T-helper 1 cell treated with Interleukin-12 subunit alpha and Interleukin-12 subunit beta and Interleukin-4 antibody, amounts not matched to agents 30 μg/mL and 1 μg/mL, for 36 hours (primary cell): ENCODE results near the gene SNX11.

Source experiments
- H3K27ac Mint-ChIP-seq: one replicate; pipeline ENCODE4 v1.8.0; 2021; ENCODE audit warnings: mild to moderate bottlenecking, mixed read lengths
- H3K27me3 Mint-ChIP-seq: one replicate; pipeline ENCODE4 v1.8.0; 2021; ENCODE audit warnings: low read depth, mixed read lengths
- H3K36me3 Mint-ChIP-seq: one replicate; pipeline ENCODE4 v1.8.0; 2021; ENCODE audit warnings: low read depth, mixed read lengths
- H3K4me1 Mint-ChIP-seq: one replicate; pipeline ENCODE4 v1.8.0; 2021; ENCODE audit warnings: low read depth, mixed read lengths
- H3K4me3 Mint-ChIP-seq: one replicate; pipeline ENCODE4 v1.8.0; 2021; ENCODE audit warnings: mild to moderate bottlenecking, moderate library complexity, mixed read lengths
- H3K9me3 Mint-ChIP-seq: one replicate; pipeline ENCODE4 v1.8.0; 2021; ENCODE audit warnings: mixed read lengths

The SNX11 gene

DNA sequence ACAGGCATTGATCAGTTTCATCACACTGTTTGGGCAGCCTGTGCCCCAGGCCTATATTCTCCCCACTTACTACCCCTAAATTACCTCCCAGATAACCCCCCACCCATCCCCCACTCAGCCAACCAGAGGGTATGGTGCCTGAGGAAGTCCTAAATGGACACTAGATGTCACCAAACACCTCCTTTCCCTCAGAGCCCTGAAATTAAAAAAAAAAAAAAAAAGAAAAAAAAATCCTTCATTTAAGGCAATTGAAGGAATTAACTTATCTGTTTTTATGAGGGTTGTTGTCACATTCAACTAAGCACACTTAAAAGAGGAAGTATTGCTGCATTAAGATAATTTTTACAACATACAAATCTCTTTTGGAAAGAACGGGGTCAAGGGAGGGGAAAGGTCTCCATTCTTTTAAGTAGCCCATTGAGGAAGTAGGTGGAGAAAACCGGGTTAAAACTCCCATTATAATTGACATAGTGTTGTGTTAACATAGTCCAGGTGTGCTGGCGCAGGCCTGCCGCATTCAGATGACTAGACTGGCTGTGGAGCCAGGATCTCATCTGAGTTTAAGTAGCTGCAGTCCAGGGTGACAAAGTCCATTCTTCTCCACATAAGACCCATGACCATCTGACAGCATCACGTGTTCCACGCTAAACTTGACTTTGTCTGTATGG, 46.3 kb downstream of the SNX11 start:
- Mint-ChIP-seq H3K36me3 (peaks cover 22% of the 10 kb centered on the region), H3K9me3 (no peaks in the 10 kb centered on the region), H3K4me1 (no peaks in the 10 kb centered on the region), H3K27ac (no peak overlapping the region), H3K27me3 (no peaks in the 10 kb centered on the region), H3K4me3 (no peak overlapping the region)

DNA sequence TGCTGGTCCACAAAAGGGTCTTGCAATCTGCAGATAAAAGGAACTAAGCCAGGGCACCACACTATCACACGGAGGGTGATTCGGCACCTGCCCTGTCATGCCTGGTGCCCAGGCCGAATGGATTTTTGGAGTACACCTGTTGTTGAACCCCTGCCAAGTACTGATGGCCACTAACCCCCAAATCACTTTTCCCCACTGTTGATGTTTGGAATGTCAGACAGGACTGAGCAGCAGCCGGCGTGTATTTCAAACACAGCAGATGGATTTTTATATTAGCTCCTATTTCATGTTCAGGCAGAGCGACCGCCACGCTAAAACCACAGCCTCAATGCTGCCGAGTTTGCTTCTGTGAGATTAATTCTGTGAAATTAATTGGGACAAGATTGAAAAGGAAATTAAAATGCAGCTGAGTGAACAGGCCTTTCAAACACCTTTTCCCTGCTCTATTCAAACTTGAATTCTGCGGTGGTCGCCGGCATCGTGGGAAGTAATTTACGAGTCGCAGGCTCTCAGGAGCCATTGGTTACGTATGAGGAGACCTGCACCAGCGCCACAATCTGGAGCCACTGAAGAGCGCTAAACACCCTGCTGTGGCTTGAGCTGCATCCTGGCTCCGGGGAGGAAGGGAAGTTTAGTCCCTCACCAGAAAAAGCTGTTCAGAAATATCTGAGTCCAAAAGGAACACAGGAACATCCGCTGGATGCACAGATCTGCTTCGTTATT, 48.5 kb downstream of the SNX11 start:
- Mint-ChIP-seq H3K27ac (no peak overlapping the region), H3K36me3 (peaks cover 22% of the 10 kb centered on the region), H3K4me1 (no peaks in the 10 kb centered on the region), H3K4me3 (no peak overlapping the region), H3K9me3 (no peaks in the 10 kb centered on the region), H3K27me3 (no peaks in the 10 kb centered on the region)

DNA sequence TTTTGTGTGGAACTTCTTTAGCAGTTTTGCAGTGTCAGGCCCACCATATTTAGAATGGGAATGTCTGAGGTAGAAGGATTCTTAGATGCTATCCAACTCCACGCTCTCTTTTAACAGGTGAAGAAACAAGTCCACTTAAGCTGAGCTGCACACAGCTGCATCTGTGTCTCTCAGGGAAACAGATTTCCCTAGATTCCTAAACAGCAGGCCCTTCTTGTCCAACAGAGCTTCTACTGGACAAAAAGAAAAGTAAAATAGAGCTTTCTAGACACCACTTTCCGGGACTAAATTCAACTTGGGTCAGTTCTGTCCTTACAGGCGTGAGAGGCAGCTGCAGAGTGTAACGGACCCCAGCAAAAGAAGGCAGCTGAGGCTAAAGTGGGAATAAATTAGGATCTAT, 51.7 kb downstream of the SNX11 start:
- no peak overlapping the region for H3K4me3 Mint-ChIP-seq
- H3K4me1 Mint-ChIP-seq = peaks cover 6% of the 10 kb centered on the region
- H3K9me3 Mint-ChIP-seq = no peaks in the 10 kb centered on the region
- peaks cover 21% of the 10 kb centered on the region for H3K36me3 Mint-ChIP-seq
- H3K27ac Mint-ChIP-seq = no peak overlapping the region
- H3K27me3 Mint-ChIP-seq = no peaks in the 10 kb centered on the region

DNA sequence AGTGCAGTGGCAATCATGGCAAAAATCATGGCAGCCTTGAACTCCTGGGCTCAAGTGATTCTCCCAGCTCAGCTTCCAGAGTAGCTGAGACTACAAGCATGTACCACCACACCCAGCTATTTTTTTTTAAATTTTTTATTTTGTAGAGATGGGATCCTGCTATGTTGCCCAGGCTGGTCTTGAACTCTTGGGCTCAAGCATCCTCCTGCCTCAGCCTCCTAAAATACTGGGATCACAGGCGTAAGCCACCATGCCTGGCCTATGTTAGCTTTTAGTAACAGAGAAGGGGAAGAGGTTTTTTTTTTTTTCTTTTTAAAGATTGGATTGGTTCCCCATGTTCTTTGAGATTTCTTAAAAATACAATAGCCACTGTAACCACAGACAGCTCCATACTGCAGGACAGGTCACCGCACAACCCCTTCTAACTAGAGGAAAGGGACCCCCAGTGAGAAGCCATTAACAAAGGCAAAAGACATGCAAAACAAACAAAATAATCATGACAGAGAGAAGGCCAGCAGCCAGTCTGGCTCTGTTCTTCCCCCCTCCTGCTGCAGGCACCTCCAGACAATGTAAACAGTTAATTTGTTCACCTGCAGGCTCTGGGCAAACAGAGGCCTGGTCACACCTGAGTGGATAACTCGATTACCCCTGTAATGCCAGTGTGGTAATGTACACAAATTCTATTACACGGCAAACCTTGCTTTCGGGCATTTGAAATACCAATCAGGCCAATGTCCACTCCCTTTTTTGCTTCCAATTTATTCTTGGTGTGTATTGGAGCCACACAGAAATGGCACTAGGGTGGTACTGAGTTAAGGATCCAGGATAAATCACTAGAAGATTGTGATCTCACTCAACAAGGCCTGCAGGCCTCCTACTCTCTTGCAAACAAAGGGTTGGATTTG, 52.9 kb downstream of the SNX11 start:
- peaks cover 6% of the 10 kb centered on the region for H3K4me1 Mint-ChIP-seq
- no peaks in the 10 kb centered on the region for H3K9me3 Mint-ChIP-seq
- H3K27me3 Mint-ChIP-seq = no peaks in the 10 kb centered on the region
- no peak overlapping the region for H3K4me3 Mint-ChIP-seq
- H3K36me3 Mint-ChIP-seq = peaks cover 20% of the 10 kb centered on the region
- H3K27ac Mint-ChIP-seq = no peak overlapping the region

DNA sequence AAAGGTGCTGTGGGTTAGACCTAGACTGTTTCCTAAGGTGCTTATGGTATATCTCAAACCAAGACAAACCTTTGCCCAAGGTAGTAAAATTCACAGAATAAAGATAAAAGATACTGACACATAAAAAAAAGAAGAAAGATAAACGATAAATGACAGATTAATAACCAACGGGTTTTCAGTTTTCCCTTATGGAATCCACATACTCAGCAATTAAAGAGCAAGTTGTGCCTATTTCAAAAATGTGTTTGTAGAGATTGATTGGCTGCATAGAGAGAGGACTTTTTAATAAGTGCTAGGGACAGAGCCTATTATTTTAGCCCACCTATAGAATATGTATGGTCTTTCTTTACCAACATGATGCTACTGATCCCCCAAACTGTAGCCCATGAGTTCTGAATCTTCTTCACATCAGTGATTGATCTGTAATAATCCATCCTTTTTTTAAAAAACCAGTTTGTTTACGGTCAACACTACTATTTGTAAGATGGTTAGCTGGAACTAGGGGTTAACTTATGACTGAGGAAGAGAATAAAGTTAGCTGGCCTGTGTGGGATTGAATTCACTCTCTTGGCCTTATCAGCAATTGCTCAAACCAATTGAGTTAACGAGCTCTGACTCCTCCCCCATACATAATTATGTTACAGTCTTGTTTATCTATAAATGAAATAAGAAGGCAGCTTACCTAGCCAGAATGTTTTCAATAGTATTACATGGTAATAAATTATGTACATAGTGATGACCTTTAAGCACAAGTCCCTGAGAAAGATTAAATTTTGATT, 53.8 kb downstream of the SNX11 start:
- Mint-ChIP-seq H3K4me1 (peaks cover 6% of the 10 kb centered on the region), H3K9me3 (no peaks in the 10 kb centered on the region), H3K4me3 (no peak overlapping the region), H3K36me3 (peaks cover 15% of the 10 kb centered on the region), H3K27ac (no peak overlapping the region), H3K27me3 (no peaks in the 10 kb centered on the region)

DNA sequence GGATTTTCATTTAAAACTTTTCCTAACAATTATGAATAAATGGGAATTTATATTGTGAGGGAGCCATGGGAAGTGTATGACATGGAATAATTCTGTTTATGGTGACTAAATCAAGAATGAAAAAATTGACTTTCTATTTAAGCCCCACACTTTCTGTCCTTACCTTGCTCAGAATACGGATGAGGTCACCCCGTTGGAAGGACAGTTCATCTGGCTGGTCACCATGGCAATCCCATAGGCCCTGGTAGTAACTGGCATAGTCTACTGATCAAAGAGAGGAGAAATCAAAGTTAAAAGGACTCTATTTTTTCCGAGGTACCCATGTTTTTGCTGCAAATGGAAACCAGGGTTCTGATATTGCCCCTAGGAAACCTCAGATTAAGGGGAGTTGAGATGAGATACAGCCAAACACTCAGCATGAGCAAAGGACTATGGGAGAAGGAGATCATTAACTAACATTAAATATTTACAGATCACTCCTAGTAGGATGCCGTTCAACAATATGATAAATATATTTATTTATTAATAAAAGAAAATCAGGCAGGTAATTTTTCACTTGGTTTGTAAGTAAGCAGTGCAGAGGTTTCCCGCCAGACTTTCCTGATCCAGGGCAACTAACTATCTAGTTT, 54.9 kb downstream of the SNX11 start:
- Mint-ChIP-seq H3K4me1 (peaks cover 6% of the 10 kb centered on the region), H3K27ac (no peak overlapping the region), H3K27me3 (no peaks in the 10 kb centered on the region)

DNA sequence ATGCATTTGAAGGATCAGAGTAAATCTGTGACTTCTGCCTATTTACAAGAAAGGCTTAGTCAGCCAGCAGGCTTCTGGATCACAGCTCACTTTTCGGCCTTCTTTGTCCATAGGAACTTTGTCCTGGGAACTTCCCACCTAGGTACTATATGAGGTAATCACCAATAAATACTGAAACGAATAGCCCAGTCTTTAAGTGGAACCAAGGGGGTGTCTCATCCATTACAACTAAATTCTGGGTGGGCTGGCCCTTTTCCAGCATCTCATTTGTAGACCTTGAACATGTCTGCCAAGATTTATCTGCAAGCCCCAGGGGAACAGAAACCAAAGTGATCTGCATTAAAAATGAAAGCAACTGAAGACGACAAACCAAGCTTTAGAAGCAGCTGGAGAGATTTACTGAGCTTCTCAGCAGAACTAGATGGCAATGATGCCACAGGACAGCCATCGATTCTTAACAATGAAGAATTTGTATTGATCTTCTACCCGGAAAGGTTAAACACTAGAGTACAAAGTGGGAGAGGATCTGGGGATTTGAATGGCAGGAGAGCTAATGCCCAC, 55.5 kb downstream of the SNX11 start:
- H3K36me3 Mint-ChIP-seq = peaks cover 18% of the 10 kb centered on the region
- H3K27me3 Mint-ChIP-seq = no peaks in the 10 kb centered on the region
- peaks cover 6% of the 10 kb centered on the region for H3K4me1 Mint-ChIP-seq
- H3K4me3 Mint-ChIP-seq = no peak overlapping the region
- H3K9me3 Mint-ChIP-seq = no peaks in the 10 kb centered on the region
- H3K27ac Mint-ChIP-seq = no peak overlapping the region

More for the DNA sequence above, 54.9 kb downstream of the SNX11 start:
- Mint-ChIP-seq H3K4me3 (no peak overlapping the region), H3K36me3 (peaks cover 17% of the 10 kb centered on the region), H3K9me3 (no peaks in the 10 kb centered on the region)

DNA sequence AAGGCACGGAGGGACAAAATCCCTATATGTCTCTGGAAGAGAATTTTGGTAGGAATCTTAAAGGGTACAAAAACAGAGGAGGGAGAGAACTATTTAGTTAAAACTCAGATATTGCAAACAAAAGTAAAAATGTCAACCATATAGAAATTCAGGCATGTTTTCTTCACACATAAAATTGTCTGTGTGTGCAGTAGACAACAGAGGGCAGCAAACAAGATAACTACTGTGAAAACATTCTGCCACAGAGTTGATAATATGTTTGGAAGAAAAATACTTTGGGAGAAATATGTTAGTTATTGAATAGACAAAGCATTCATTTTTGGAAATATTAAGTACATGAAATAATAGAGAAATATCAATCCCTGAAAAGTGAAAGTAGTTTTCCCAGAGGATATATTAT, 56.2 kb downstream of the SNX11 start:
- Mint-ChIP-seq H3K9me3 (no peaks in the 10 kb centered on the region), H3K27me3 (no peaks in the 10 kb centered on the region), H3K4me3 (no peak overlapping the region), H3K27ac (no peak overlapping the region), H3K36me3 (peaks cover 19% of the 10 kb centered on the region), H3K4me1 (peaks cover 6% of the 10 kb centered on the region)

DNA sequence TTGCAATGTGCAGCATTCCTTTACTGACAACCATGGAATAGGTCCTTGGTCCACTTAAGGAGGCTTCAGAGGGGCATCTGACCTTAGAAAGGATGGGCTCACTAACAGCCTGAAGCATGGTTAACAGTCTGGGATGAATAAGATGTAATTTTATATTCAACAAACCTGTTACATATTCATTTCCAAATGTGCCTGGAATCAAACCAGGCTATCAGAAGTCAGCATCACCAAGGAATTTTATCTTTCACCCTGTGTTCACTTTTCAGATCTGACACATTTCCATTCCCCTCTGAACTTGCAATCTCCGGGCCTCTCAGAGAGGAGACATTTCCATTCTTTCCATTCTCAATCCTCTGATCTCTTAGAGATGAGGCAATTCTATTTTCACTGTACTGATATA, 62.4 kb downstream of the SNX11 start:
- Mint-ChIP-seq H3K4me3 (no peak overlapping the region), H3K27me3 (no peaks in the 10 kb centered on the region), H3K4me1 (peaks cover 7% of the 10 kb centered on the region), H3K36me3 (peaks cover 20% of the 10 kb centered on the region), H3K9me3 (no peaks in the 10 kb centered on the region), H3K27ac (no peak overlapping the region)
